Measurements from ENCODE around the gene PCSK1N. TPM values are rescaled to one million over a fixed set of nuclear protein-coding genes. Genes with fewer than 3 reads are reported as not detected.

Gene PCSK1N
- total and polyA plus RNA-seq, 9 of the 15 experiments (the other 6 are each of a cell fraction or from before 2014, with no cell fraction given): 0.07 to 0.55 (median 0.54) TPM; not detected in 6

- TF ChIP-seq, protein P1, sequence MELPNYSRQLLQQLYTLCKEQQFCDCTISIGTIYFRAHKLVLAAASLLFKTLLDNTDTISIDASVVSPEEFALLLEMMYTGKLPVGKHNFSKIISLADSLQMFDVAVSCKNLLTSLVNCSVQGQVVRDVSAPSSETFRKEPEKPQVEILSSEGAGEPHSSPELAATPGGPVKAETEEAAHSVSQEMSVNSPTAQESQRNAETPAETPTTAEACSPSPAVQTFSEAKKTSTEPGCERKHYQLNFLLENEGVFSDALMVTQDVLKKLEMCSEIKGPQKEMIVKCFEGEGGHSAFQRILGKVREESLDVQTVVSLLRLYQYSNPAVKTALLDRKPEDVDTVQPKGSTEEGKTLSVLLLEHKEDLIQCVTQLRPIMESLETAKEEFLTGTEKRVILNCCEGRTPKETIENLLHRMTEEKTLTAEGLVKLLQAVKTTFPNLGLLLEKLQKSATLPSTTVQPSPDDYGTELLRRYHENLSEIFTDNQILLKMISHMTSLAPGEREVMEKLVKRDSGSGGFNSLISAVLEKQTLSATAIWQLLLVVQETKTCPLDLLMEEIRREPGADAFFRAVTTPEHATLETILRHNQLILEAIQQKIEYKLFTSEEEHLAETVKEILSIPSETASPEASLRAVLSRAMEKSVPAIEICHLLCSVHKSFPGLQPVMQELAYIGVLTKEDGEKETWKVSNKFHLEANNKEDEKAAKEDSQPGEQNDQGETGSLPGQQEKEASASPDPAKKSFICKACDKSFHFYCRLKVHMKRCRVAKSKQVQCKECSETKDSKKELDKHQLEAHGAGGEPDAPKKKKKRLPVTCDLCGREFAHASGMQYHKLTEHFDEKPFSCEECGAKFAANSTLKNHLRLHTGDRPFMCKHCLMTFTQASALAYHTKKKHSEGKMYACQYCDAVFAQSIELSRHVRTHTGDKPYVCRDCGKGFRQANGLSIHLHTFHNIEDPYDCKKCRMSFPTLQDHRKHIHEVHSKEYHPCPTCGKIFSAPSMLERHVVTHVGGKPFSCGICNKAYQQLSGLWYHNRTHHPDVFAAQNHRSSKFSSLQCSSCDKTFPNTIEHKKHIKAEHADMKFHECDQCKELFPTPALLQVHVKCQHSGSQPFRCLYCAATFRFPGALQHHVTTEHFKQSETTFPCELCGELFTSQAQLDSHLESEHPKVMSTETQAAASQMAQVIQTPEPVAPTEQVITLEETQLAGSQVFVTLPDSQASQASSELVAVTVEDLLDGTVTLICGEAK (IDR thresholded peaks at IDR 0.05): 0 out of 2 replicates have a peak, but pooled peaks have one; percentile 20
- TF ChIP-seq, protein P1 (CRISPR knock-in tag; IDR thresholded peaks at IDR 0.05): no peak
- no peak for TF ChIP-seq GMEB1 (CRISPR knock-in tag; IDR thresholded peaks at IDR 0.05)
- TF ChIP-seq NR3C1 (CRISPR knock-in tag; IDR thresholded peaks at IDR 0.05): no peak
- no peak for TF ChIP-seq ZFP1 (CRISPR knock-in tag; IDR thresholded peaks at IDR 0.05)
- no peak for TF ChIP-seq TFAM (CRISPR knock-in tag; conservative IDR thresholded peaks at IDR 0.05)
- peak; percentile 94 for TF ChIP-seq NFIC (IDR thresholded peaks at IDR 0.05)
- no peak for TF ChIP-seq KLF13 (tag; IDR thresholded peaks at IDR 0.05; ENCODE audit: borderline replicate concordance, low read depth)
- no peak for TF ChIP-seq KLF6 (CRISPR knock-in tag; IDR thresholded peaks at IDR 0.05; ENCODE audit: borderline replicate concordance)
- TF ChIP-seq U2AF1 (optimal IDR thresholded peaks at IDR 0.05; ENCODE audit: low read depth, low read length): no peak
- TF ChIP-seq, protein P2, sequence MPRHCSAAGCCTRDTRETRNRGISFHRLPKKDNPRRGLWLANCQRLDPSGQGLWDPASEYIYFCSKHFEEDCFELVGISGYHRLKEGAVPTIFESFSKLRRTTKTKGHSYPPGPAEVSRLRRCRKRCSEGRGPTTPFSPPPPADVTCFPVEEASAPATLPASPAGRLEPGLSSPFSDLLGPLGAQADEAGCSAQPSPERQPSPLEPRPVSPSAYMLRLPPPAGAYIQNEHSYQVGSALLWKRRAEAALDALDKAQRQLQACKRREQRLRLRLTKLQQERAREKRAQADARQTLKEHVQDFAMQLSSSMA (CRISPR knock-in tag; IDR thresholded peaks at IDR 0.05): no peak
- TF ChIP-seq RFX7 (CRISPR knock-in tag; IDR thresholded peaks at IDR 0.05): no peak
- peak; percentile 99 for TF ChIP-seq CBFA2T2 (conservative IDR thresholded peaks at IDR 0.05)
These were observed 34.7 kb downstream of the PCSK1N start (continued) for GRCh38 chrX:48800574-48801279.

All from K562 (cell line).